Measurements from ENCODE around the gene KLF3.

Gene KLF3

DNA sequence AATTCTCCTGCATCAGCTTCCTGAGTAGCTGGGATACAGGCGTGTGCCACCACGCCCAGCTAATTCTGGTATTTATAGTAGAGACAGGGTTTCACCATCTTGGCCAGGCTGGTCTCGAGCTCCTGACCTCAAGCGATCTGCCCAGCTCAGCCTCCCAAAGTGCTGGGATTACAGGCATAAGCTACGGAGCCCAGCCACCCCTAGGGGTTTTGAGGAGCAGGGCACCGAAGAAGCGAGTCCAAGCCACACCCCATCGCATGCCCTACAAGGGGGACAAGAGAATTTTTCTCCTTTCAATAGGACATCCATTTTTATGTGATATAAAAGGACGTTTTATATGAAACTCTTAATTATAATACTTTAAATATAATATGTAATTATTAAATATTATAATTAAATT lies 13.9 kb upstream of the KLF3 start:
- DNase-seq (ENCODE audit: low read depth, low spot score), result no peak
- no peak overlapping the region for H3K4me3 ChIP-seq (ENCODE audit: low read depth, low read length)
- TF ChIP-seq, protein P1, sequence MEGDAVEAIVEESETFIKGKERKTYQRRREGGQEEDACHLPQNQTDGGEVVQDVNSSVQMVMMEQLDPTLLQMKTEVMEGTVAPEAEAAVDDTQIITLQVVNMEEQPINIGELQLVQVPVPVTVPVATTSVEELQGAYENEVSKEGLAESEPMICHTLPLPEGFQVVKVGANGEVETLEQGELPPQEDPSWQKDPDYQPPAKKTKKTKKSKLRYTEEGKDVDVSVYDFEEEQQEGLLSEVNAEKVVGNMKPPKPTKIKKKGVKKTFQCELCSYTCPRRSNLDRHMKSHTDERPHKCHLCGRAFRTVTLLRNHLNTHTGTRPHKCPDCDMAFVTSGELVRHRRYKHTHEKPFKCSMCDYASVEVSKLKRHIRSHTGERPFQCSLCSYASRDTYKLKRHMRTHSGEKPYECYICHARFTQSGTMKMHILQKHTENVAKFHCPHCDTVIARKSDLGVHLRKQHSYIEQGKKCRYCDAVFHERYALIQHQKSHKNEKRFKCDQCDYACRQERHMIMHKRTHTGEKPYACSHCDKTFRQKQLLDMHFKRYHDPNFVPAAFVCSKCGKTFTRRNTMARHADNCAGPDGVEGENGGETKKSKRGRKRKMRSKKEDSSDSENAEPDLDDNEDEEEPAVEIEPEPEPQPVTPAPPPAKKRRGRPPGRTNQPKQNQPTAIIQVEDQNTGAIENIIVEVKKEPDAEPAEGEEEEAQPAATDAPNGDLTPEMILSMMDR (IDR thresholded peaks at IDR 0.05; ENCODE audit: insufficient read depth, low read length, missing control alignments), result no peak
- ChIA-PET POLR2A (no interaction called here), CTCF (no interaction called here)

- CTCF ChIA-PET, result no interaction called here
- TF ChIP-seq, protein P1 (IDR thresholded peaks at IDR 0.05; ENCODE audit: insufficient read depth, low read length, missing control alignments), result no peak
- POLR2A ChIA-PET, result no interaction called here
- no peak for DNase-seq (ENCODE audit: low read depth, low spot score)
- H3K4me3 ChIP-seq (ENCODE audit: low read depth, low read length), result no peak overlapping the region
These were observed 9.7 kb upstream of the KLF3 start for GRCh38 chr4:38654273-38654672.

DNA sequence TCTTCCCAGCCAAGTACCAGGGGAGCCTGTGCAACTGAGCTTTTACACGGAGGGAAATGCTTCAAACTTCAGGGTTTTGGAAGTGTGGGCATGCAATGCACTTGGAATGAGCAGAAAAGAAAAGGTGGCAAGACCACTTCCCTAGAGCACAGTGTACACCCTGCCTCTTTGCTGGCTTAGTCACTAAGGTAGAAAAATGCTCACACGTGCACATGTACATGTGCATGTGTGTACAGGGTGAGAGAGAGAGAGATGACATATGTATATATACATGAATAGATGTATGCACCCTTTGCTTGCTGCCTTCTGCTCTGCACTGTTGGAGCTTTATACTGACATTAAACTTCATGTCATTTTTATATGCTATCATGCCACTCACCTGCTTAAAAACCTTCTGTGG lies 7.9 kb upstream of the KLF3 start:
- no peak for DNase-seq (ENCODE audit: low read depth, low spot score)
- CTCF ChIA-PET, result no interaction called here
- TF ChIP-seq, protein P1 (IDR thresholded peaks at IDR 0.05; ENCODE audit: insufficient read depth, low read length, missing control alignments), result no peak
- no peak overlapping the region for H3K4me3 ChIP-seq (ENCODE audit: low read depth, low read length)
- POLR2A ChIA-PET, result no interaction called here

DNA sequence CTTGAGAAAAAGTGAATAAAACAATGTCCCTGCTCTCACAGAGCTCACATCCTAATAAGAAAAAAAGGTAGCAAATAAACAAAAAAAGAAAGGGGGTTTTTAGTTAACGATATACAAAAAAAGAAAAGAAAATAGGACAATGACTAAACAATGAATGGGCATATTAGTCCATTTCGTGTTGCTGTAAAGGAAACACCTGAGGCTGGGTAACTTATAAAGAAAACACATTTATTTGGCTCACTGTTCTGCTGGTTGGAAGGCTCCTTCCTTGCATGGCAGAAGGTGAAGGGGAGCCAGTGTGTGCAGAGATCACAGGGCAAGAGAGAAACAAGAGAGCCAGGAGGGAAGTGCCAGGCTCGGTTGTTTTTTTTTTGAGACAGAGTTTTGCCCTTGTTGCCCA lies 4.7 kb upstream of the KLF3 start:
- ChIA-PET POLR2A (no interaction called here), CTCF (no interaction called here)
- no peak overlapping the region for H3K4me3 ChIP-seq (ENCODE audit: low read depth, low read length)
- no peak for DNase-seq (ENCODE audit: low read depth, low spot score)
- TF ChIP-seq, protein P1 (IDR thresholded peaks at IDR 0.05; ENCODE audit: insufficient read depth, low read length, missing control alignments), result no peak

DNA sequence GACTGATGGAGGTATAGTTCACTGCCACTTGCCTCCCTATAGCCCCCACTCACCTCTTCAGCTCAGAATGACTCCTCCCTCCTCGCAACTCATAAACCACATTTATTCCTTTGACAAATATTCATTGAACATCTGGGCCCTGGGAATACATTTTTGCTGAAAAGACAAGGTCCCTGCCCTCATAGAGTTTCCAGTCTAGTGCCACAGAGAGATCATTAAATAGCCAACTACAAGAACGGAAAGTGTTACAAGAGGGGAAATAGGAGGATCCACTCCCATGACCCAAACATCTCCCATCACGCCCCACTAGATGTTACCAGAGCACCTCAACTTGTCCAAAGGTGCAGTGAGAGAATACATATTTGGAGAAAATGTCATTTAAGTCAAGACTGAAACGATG lies 3.2 kb upstream of the KLF3 start:
- TF ChIP-seq, protein P1 (IDR thresholded peaks at IDR 0.05; ENCODE audit: insufficient read depth, low read length, missing control alignments), result no peak
- POLR2A ChIA-PET, result no interaction called here
- CTCF ChIA-PET, result no interaction called here
- no peak overlapping the region for H3K4me3 ChIP-seq (ENCODE audit: low read depth, low read length)
- no peak for DNase-seq (ENCODE audit: low read depth, low spot score)

DNA sequence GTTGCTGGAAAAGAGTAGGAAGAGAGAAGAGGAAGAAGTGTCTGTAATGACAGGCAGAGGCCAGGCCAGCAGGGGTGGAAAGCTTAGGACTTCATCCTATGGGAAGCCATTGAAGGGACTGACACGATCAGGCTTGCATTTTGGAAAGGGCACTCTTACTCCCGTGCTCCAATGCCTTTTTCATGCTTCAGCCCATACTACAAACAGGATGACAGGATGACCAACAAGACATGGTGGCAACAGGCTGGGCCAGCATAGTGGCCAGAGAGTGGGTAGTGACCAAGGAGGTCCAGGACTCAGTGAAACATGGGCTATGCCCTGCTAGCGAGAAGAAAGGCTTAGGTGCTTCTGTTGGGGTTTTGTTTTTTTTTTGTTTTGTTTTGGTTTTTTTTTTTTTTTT lies 2.6 kb upstream of the KLF3 start:
- no peak overlapping the region for H3K4me3 ChIP-seq (ENCODE audit: low read depth, low read length)
- DNase-seq (ENCODE audit: low read depth, low spot score), result no peak
- POLR2A ChIA-PET, result no interaction called here
- TF ChIP-seq, protein P1 (IDR thresholded peaks at IDR 0.05; ENCODE audit: insufficient read depth, low read length, missing control alignments), result no peak
- CTCF ChIA-PET, result no interaction called here
